ENCODE measurements around the gene SLC22A1. TPM values are rescaled to one million over a fixed set of nuclear protein-coding genes. Genes with fewer than 3 reads are reported as not detected.

SLC22A1 gene
- total RNA-seq, 1 donor, result 0.72 TPM

DNA sequence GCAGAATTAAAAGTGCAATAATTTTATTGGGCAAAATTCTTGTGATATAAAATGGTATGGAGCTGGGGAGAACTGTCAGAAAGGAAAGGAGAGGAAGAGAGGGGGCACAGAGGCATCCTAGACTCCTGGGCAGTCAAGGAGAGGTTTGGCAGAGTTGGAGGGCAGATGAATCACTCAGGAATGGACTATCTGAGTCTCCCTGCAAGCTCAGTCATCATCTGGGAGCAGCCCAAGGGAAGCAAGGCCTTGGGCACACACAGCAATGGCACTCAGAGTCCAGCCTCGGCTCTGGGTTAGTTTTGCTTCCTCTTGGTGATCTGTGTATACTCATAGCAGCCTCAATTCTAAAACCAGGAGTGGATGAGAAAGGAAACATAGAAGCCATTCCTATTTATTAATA lies 67.2 kb downstream of the SLC22A1 start:
- peak; percentile 52 for DNase-seq (ENCODE audit: insufficient read length, low spot score, missing footprints)
- no peak for TF ChIP-seq CTCF (IDR thresholded peaks at IDR 0.05; ENCODE audit: extremely low read depth, low read depth, low read length)

GRCh38 chr6:160190081-160190480 lies 68.5 kb downstream of the SLC22A1 start:
- TF ChIP-seq CTCF (IDR thresholded peaks at IDR 0.05; ENCODE audit: extremely low read depth, low read depth, low read length), result no peak

More for the DNA sequence above, 67.2 kb downstream of the SLC22A1 start:
- no peak overlapping the region for H3K27ac ChIP-seq (ENCODE audit: low read depth, low read length)
- no peaks in the 10 kb centered on the region for H4K20me1 ChIP-seq (ENCODE audit: insufficient read depth, low read length)
- H3K79me2 ChIP-seq (ENCODE audit: insufficient read depth, low read length), result no peaks in the 10 kb centered on the region
- peak overlapping the region; percentile 4 for H3K4me2 ChIP-seq (ENCODE audit: insufficient read depth, low read length)
- no peaks in the 10 kb centered on the region for H3K36me3 ChIP-seq (ENCODE audit: insufficient read depth, low read length)
- H3K4me3 ChIP-seq (ENCODE audit: insufficient read depth, low read length), result no peak overlapping the region
- H3K9me3 ChIP-seq (ENCODE audit: low read depth, low read length), result no peaks in the 10 kb centered on the region
- no peak overlapping the region for H2AFZ ChIP-seq (ENCODE audit: low read length)
- H3K27me3 ChIP-seq (ENCODE audit: insufficient read depth, low read length), result no peaks in the 10 kb centered on the region
- no peaks in the 10 kb centered on the region for H3K4me1 ChIP-seq (ENCODE audit: insufficient read depth, low read length)

GRCh38 chr6:160190973-160191372 lies 69.4 kb downstream of the SLC22A1 start:
- H3K27ac ChIP-seq (ENCODE audit: low read depth, low read length), result no peak overlapping the region
- no peaks in the 10 kb centered on the region for H3K4me1 ChIP-seq (ENCODE audit: insufficient read depth, low read length)
- no peak overlapping the region for H2AFZ ChIP-seq (ENCODE audit: low read length)
- no peaks in the 10 kb centered on the region for H3K9me3 ChIP-seq (ENCODE audit: low read depth, low read length)
- no peaks in the 10 kb centered on the region for H3K36me3 ChIP-seq (ENCODE audit: insufficient read depth, low read length)
- TF ChIP-seq CTCF (IDR thresholded peaks at IDR 0.05; ENCODE audit: extremely low read depth, low read depth, low read length), result no peak
- no peak overlapping the region for H3K4me2 ChIP-seq (ENCODE audit: insufficient read depth, low read length)
- no peaks in the 10 kb centered on the region for H3K79me2 ChIP-seq (ENCODE audit: insufficient read depth, low read length)
- H3K27me3 ChIP-seq (ENCODE audit: insufficient read depth, low read length), result no peaks in the 10 kb centered on the region
- no peak overlapping the region for H3K4me3 ChIP-seq (ENCODE audit: insufficient read depth, low read length)
- no peaks in the 10 kb centered on the region for H4K20me1 ChIP-seq (ENCODE audit: insufficient read depth, low read length)
- no peak for DNase-seq (ENCODE audit: insufficient read length, low spot score, missing footprints)

More at GRCh38 chr6:160190081-160190480, 68.5 kb downstream of the SLC22A1 start:
- Histone ChIP-seq H3K27ac (ENCODE audit: low read depth, low read length) (no peak overlapping the region), H2AFZ (ENCODE audit: low read length) (no peak overlapping the region), H3K4me3 (ENCODE audit: insufficient read depth, low read length) (no peak overlapping the region), H3K9me3 (ENCODE audit: low read depth, low read length) (no peaks in the 10 kb centered on the region), H3K27me3 (ENCODE audit: insufficient read depth, low read length) (no peaks in the 10 kb centered on the region), H3K4me2 (ENCODE audit: insufficient read depth, low read length) (no peak overlapping the region), H3K4me1 (ENCODE audit: insufficient read depth, low read length) (no peaks in the 10 kb centered on the region), H4K20me1 (ENCODE audit: insufficient read depth, low read length) (no peaks in the 10 kb centered on the region), H3K36me3 (ENCODE audit: insufficient read depth, low read length) (no peaks in the 10 kb centered on the region), H3K79me2 (ENCODE audit: insufficient read depth, low read length) (no peaks in the 10 kb centered on the region)
- no peak for DNase-seq (ENCODE audit: insufficient read length, low spot score, missing footprints)

- Histone ChIP-seq H3K4me2 (ENCODE audit: insufficient read depth, low read length) (no peak overlapping the region), H3K4me1 (ENCODE audit: insufficient read depth, low read length) (no peaks in the 10 kb centered on the region), H3K79me2 (ENCODE audit: insufficient read depth, low read length) (no peaks in the 10 kb centered on the region), H4K20me1 (ENCODE audit: insufficient read depth, low read length) (no peaks in the 10 kb centered on the region), H3K27ac (ENCODE audit: low read depth, low read length) (no peak overlapping the region), H2AFZ (ENCODE audit: low read length) (no peak overlapping the region), H3K9me3 (ENCODE audit: low read depth, low read length) (no peaks in the 10 kb centered on the region), H3K27me3 (ENCODE audit: insufficient read depth, low read length) (no peaks in the 10 kb centered on the region), H3K4me3 (ENCODE audit: insufficient read depth, low read length) (no peak overlapping the region), H3K36me3 (ENCODE audit: insufficient read depth, low read length) (no peaks in the 10 kb centered on the region)
- no peak for TF ChIP-seq CTCF (IDR thresholded peaks at IDR 0.05; ENCODE audit: extremely low read depth, low read depth, low read length)
- no peak for DNase-seq (ENCODE audit: insufficient read length, low spot score, missing footprints)
Observed at GRCh38 chr6:160192840-160193239, 71.2 kb downstream of the SLC22A1 start.
